CD4-positive, alpha-beta T cell (primary cell): ENCODE measurements around the gene RBMS3. TPM values are rescaled to one million over a fixed set of nuclear protein-coding genes. Genes with fewer than 3 reads are reported as not detected.

Experiments used
- ATAC-seq: fragments of 200-7000 bp; cut with Tn5 transposase; one replicate; pipeline ENCODE4 v1.10.0; 2022; ENCODE audit warnings: mild to moderate bottlenecking; ENCODE audit not compliant: poor library complexity
- CTCF ChIA-PET: fragments of 350-600 bp; sonication (Branson Sonifier 250); formaldehyde crosslinking; loops from one replicate; lab custom pipeline; 2021; ENCODE audit warnings: antibody characterized with exemption, inconsistent platforms; lab: Charles Lee
- POLR2A ChIA-PET: fragments of 350-600 bp; sonication (Branson Sonifier 250); formaldehyde crosslinking; loops from one replicate; lab custom pipeline; 2021; ENCODE audit warnings: antibody characterized with exemption, inconsistent platforms; lab: Charles Lee
- DNase-seq, 14 experiments: peaks; one replicate each; pipeline ENCODE4 v3.0.0-alpha.2; 2013 to 2020; ENCODE audit warnings: mixed read lengths in 2 of 14
- H3K27ac ChIP-seq, 2 donors: one replicate each; pipeline versions ENCODE4 v1.5.1 to v1.7.0; 2013; ENCODE audit warnings: low read length in 2 of 2, low read depth in 1 of 2, mild to moderate bottlenecking in 1 of 2
- H3K27me3 ChIP-seq, 2 experiments: 1 replicate in 1 of 2; 2 replicates in 1 of 2; pipeline versions ENCODE4 v1.6.1 to v1.7.0; 2013; ENCODE audit warnings: low read length in 2 of 2, control low read depth in 1 of 2, mild to moderate bottlenecking in 1 of 2, moderate library complexity in 1 of 2; ENCODE audit not compliant: insufficient read depth in 2 of 2, control insufficient read depth in 1 of 2
- H3K36me3 ChIP-seq: one replicate; pipeline ENCODE4 v1.6.1; 2013; ENCODE audit warnings: low read length, control low read depth; ENCODE audit not compliant: insufficient read depth
- H3K4me1 ChIP-seq: one replicate; pipeline ENCODE4 v1.6.1; 2013; ENCODE audit warnings: low read length, control low read depth; ENCODE audit not compliant: insufficient read depth
- H3K4me3 ChIP-seq: one replicate; pipeline ENCODE4 v1.5.1; 2013; ENCODE audit warnings: mild to moderate bottlenecking, low read length, moderate library complexity
- H3K9me3 ChIP-seq, 2 experiments: 1 replicate in 1 of 2; 2 replicates in 1 of 2; pipeline versions ENCODE4 v1.6.1 to v1.7.0; 2013; ENCODE audit warnings: low read length in 2 of 2, mild to moderate bottlenecking in 2 of 2, control low read depth in 1 of 2, moderate library complexity in 1 of 2; ENCODE audit not compliant: control insufficient read depth in 1 of 2, insufficient read depth in 1 of 2
- H3K27ac Mint-ChIP-seq: one replicate; pipeline ENCODE4 v1.8.0; 2020; ENCODE audit warnings: mixed read lengths
- H3K27me3 Mint-ChIP-seq: one replicate; pipeline ENCODE4 v1.8.0; 2021; ENCODE audit warnings: mixed read lengths
- H3K36me3 Mint-ChIP-seq: one replicate; pipeline ENCODE4 v1.8.0; 2021; ENCODE audit warnings: low read depth, mixed read lengths
- H3K4me1 Mint-ChIP-seq: one replicate; pipeline ENCODE4 v1.8.0; 2021; ENCODE audit warnings: low read depth, mixed read lengths
- H3K4me3 Mint-ChIP-seq: one replicate; pipeline ENCODE4 v1.8.0; 2020; ENCODE audit warnings: mild to moderate bottlenecking, mixed read lengths
- H3K9me3 Mint-ChIP-seq: one replicate; pipeline ENCODE4 v1.8.0; 2020; ENCODE audit warnings: mixed read lengths
- CTCF ChIP-seq: fragments of 200-600 bp; IDR thresholded peaks from one replicate; pipeline ENCODE4 v1.8.0; 2022; ENCODE audit warnings: antibody characterized with exemption, mild to moderate bottlenecking
- intact Hi-C, 2 experiments: fragments of 100-400 bp; cut with DNase I in 1 of 2; cut with micrococcal nuclease in 1 of 2; formaldehyde crosslinking; loops; one replicate each; pipeline versions ENCODE4 v1.15.1 to v1.9.0; 2023 to 2025; cut with DNase I, micrococcal nuclease
- total RNA-seq, 174 experiments: library from RNA in 2 of 174; stranded (reverse) in 2 of 174; gene quantifications; one replicate each; pipeline ENCODE4 v1.2.3 and lab custom pipeline; 2021 to 2026

Gene RBMS3
- total RNA-seq, 2 experiments from 2014 or later, result 1.6 to 1.7 TPM

- ATAC-seq (no peak), DNase-seq (no peak)
- ChIA-PET CTCF (no interaction called here), POLR2A (no interaction called here)
- Mint-ChIP-seq H3K4me3 (no peak overlapping the region), H3K36me3 (no peaks in the 10 kb centered on the region), H3K4me1 (no peaks in the 10 kb centered on the region), H3K9me3 (no peaks in the 10 kb centered on the region), H3K27me3 (no peaks in the 10 kb centered on the region), H3K27ac (no peak overlapping the region)
- Histone ChIP-seq H3K4me1 (no peaks in the 10 kb centered on the region), H3K27ac (no peak overlapping the region), H3K9me3 (no peaks in the 10 kb centered on the region), H3K36me3 (no peaks in the 10 kb centered on the region), H3K27me3 (no peaks in the 10 kb centered on the region), H3K4me3 (no peak overlapping the region)
- TF ChIP-seq CTCF, result no peak
- intact Hi-C loops, result no loop called here
Observed at GRCh38 chr3:29291260-29291981, 10.6 kb downstream of the RBMS3 start.

GRCh38 chr3:29291982-29292363 is 11.1 kb downstream of the RBMS3 start:
- no peaks in the 10 kb centered on the region for H3K9me3 ChIP-seq
- Mint-ChIP-seq H3K4me3 (no peak overlapping the region), H3K27ac (no peak overlapping the region), H3K27me3 (no peaks in the 10 kb centered on the region), H3K36me3 (no peaks in the 10 kb centered on the region), H3K4me1 (no peaks in the 10 kb centered on the region), H3K9me3 (no peaks in the 10 kb centered on the region)
- intact Hi-C loops, result no loop called here
- H3K36me3 ChIP-seq, result no peaks in the 10 kb centered on the region
- no peak for TF ChIP-seq CTCF
- H3K4me1 ChIP-seq, result no peaks in the 10 kb centered on the region
- H3K4me3 ChIP-seq, result no peak overlapping the region
- ATAC-seq (no peak), DNase-seq (no peak)
- ChIA-PET CTCF (no interaction called here), POLR2A (no interaction called here)
- no peaks in the 10 kb centered on the region for H3K27me3 ChIP-seq
- H3K27ac ChIP-seq, result no peak overlapping the region

- CTCF ChIA-PET, result no interaction called here
- Histone ChIP-seq H3K4me3 (no peak overlapping the region), H3K4me1 (no peaks in the 10 kb centered on the region), H3K27ac (no peak overlapping the region), H3K27me3 (no peaks in the 10 kb centered on the region), H3K9me3 (no peaks in the 10 kb centered on the region), H3K36me3 (no peaks in the 10 kb centered on the region)
- DNase-seq (no peak), ATAC-seq (no peak)
- H3K4me1 Mint-ChIP-seq, result no peaks in the 10 kb centered on the region
- POLR2A ChIA-PET, result no interaction called here
- TF ChIP-seq CTCF, result no peak
- H3K27ac Mint-ChIP-seq, result no peak overlapping the region
- H3K9me3 Mint-ChIP-seq, result no peaks in the 10 kb centered on the region
- H3K36me3 Mint-ChIP-seq, result no peaks in the 10 kb centered on the region
- intact Hi-C loops, result no loop called here
- H3K4me3 Mint-ChIP-seq, result no peak overlapping the region
- H3K27me3 Mint-ChIP-seq, result no peaks in the 10 kb centered on the region
Observed at GRCh38 chr3:29293421-29293820, 12.6 kb downstream of the RBMS3 start.
